GM12878 (cell line): ENCODE measurements around the gene PLSCR3. TPM values are rescaled to one million over a fixed set of nuclear protein-coding genes. Genes with fewer than 3 reads are reported as not detected.

Experiments used
- ATAC-seq: fragments of 200-7000 bp; cut with Tn5 transposase; 3 replicates; pipeline ENCODE4 v1.9.1; 2020; ENCODE audit warnings: mild to moderate bottlenecking, moderate library complexity
- BruUV-seq: library from RNA; stranded (reverse); fragments of 400-500 nt; replicated peaks from 2 replicates; lab custom pipeline; 2021; lab: Mats Ljungman, UMichigan
- CTCF ChIA-PET: fragments of 300-600 bp; sonication (Branson Sonifier 250); formaldehyde crosslinking; extraction: SDS; loops from one replicate; lab custom pipeline; 2021; ENCODE audit warnings: inconsistent platforms; lab: Yijun Ruan, JAX
- POLR2A ChIA-PET: fragments of 350-600 bp; formaldehyde crosslinking; extraction: SDS; loops from one replicate; lab custom pipeline; 2021; ENCODE audit warnings: inconsistent platforms; lab: Charles Lee
- RAD21 ChIA-PET: fragments of 300-600 bp; sonication (Branson Sonifier 250); formaldehyde crosslinking; loops from one replicate; lab custom pipeline; 2023; ENCODE audit warnings: antibody characterized with exemption; ENCODE audit not compliant: unreplicated experiment; lab: Charles Lee
- SMC1A ChIA-PET: fragments of 300-600 bp; sonication (Branson Sonifier 250); formaldehyde crosslinking; loops from one replicate; lab custom pipeline; 2023; ENCODE audit not compliant: unreplicated experiment, uncharacterized antibody; lab: Charles Lee
- DNase-seq: peaks from one replicate; pipeline ENCODE4 v3.0.0-alpha.2; 2011; ENCODE audit warnings: low read depth, low spot score
- FAIRE-seq: peaks from 3 replicates; lab custom pipeline; 2011; peaks lifted over from hg19 to GRCh38; lab: Jason Lieb, UNC
- H2AFZ ChIP-seq: 2 replicates; pipeline ENCODE4 v1.6.0; 2011; ENCODE audit warnings: low read depth, low read length, control low read depth; ENCODE audit not compliant: control insufficient read depth
- H3K27ac ChIP-seq: 2 replicates; pipeline ENCODE4 v1.5.1; 2011; ENCODE audit warnings: control low read depth; ENCODE audit not compliant: control insufficient read depth, insufficient read depth
- H3K27me3 ChIP-seq, 2 experiments: replicated peaks in 1 of 2; 2 replicates each; pipeline versions ENCODE4 v1.6.0 to v1.6.1; 2011; ENCODE audit warnings: low read length in 1 of 2; ENCODE audit not compliant: control insufficient read depth in 2 of 2, insufficient read depth in 2 of 2
- H3K36me3 ChIP-seq, 2 experiments: 2 replicates each; pipeline ENCODE4 v1.5.1; 2011; ENCODE audit warnings: low read length in 1 of 2; ENCODE audit not compliant: control insufficient read depth in 2 of 2, insufficient read depth in 2 of 2
- H3K4me1 ChIP-seq: 2 replicates; pipeline ENCODE4 v1.6.1; 2011; ENCODE audit warnings: mild to moderate bottlenecking, low read length, moderate library complexity, mixed read lengths; ENCODE audit not compliant: control insufficient read depth, insufficient read depth
- H3K4me2 ChIP-seq: 2 replicates; pipeline ENCODE4 v1.6.0; 2011; ENCODE audit warnings: control low read depth; ENCODE audit not compliant: control insufficient read depth, insufficient read depth
- H3K4me3 ChIP-seq: fragments of 200-600 bp; sonication (generic); 2 replicates; pipeline ENCODE4 v1.5.1; 2016
- H3K79me2 ChIP-seq: 2 replicates; pipeline ENCODE4 v1.6.0; 2011; ENCODE audit warnings: low read length; ENCODE audit not compliant: control insufficient read depth, insufficient read depth
- H3K9ac ChIP-seq: 2 replicates; pipeline ENCODE4 v1.8.0; 2011; ENCODE audit warnings: low read length, control low read depth, mixed read lengths; ENCODE audit not compliant: control insufficient read depth, insufficient read depth
- H3K9me3 ChIP-seq: replicated peaks from 3 replicates; pipeline ENCODE4 v1.5.1; 2011; ENCODE audit warnings: mild to moderate bottlenecking, low read length; ENCODE audit not compliant: control insufficient read depth, insufficient read depth
- H4K20me1 ChIP-seq: 2 replicates; pipeline ENCODE4 v1.6.0; 2011; ENCODE audit not compliant: control insufficient read depth, insufficient read depth
- FOXM1 ChIP-seq: IDR thresholded peaks from 2 replicates; pipeline ENCODE4 v1.6.1; 2012; ENCODE audit warnings: low read depth, mild to moderate bottlenecking, inconsistent platforms, low read length, moderate library complexity
- HDAC2 ChIP-seq: fragments of 200-600 bp; sonication (generic); IDR thresholded peaks from 2 replicates; pipeline ENCODE4 v1.6.1; 2017
- MEF2B ChIP-seq: fragments of 450-650 bp; IDR thresholded peaks from 2 replicates; pipeline ENCODE4 v1.6.1; 2018; ENCODE audit warnings: mild to moderate bottlenecking, moderate library complexity; ENCODE audit not compliant: partially characterized antibody, poor library complexity, severe bottlenecking
- NR2F1 ChIP-seq: fragments of 450-650 bp; conservative IDR thresholded peaks from 2 replicates; pipeline ENCODE4 v1.6.1; 2017; ENCODE audit warnings: mild to moderate bottlenecking
- SUPT20H ChIP-seq: IDR thresholded peaks from 2 replicates; pipeline ENCODE4 v1.6.1; 2011; ENCODE audit warnings: low read depth, mild to moderate bottlenecking, low read length, moderate library complexity, borderline replicate concordance; ENCODE audit not compliant: control insufficient read depth
- WGBS: methylation state at CpG from one replicate; pipeline ENCODE4 v1.1.6; 2016; ENCODE audit warnings: low lambda C conversion rate; ENCODE audit not compliant: insufficient replicate concordance, insufficient coverage; ENCODE audit errors: missing lambda C conversion rate; 5-methylcytosine and 5-hydroxymethylcytosine counted together
- in situ Hi-C: fragments of 300-500 bp; cut with MboI; formaldehyde crosslinking; loops from 9 replicates; pipeline ENCODE4 v1.14.3; 2018; ENCODE audit warnings: mixed read lengths
- intact Hi-C: fragments of 100-400 bp; cut with micrococcal nuclease; formaldehyde crosslinking; loops from one replicate; pipeline ENCODE4 v1.14.2; 2022; ENCODE audit not compliant: unreplicated experiment
- polyA plus RNA-seq, 11 experiments: library from polyadenylated mRNA; depleted of rRNA in 4 of 11; unstranded in 6 of 11; stranded (reverse) in 5 of 11; fragments of >200 nt; fragmentation: Nextera tagmentation in 4 of 11; fragmentation: Illumina TruSeq in 1 of 11; extraction: Ambion mirVana in 4 of 11; extraction: Trizol in 1 of 11; gene quantifications; 1 replicate in 1 of 11; 2 replicates in 10 of 11; pipeline versions ENCODE4 v1.2.1 to v1.2.3, GENCODE V29; 2011 to 2016; ENCODE audit warnings: inconsistent platforms in 2 of 11, missing spikeins in 2 of 11, low read depth in 1 of 11
- total RNA-seq, 4 experiments: library from RNA; depleted of rRNA in 3 of 4; stranded (reverse); fragments of >200 nt in 3 of 4; fragmentation: Illumina TruSeq in 1 of 4; extraction: Trizol in 1 of 4; gene quantifications; 2 replicates each; pipeline versions ENCODE4 v1.2.1 to v1.2.3, GENCODE V29; 2013 to 2021
- TF ChIP-seq, protein P1 (sequence below): IDR thresholded peaks from 2 replicates; pipeline ENCODE4 v1.6.1; 2012; ENCODE audit warnings: mild to moderate bottlenecking, low read depth, low read length
- TF ChIP-seq, protein P2 (sequence below): fragments of 450-650 bp; IDR thresholded peaks from 2 replicates; pipeline ENCODE4 v1.6.1; 2016; ENCODE audit warnings: mild to moderate bottlenecking
- TF ChIP-seq, protein P3 (sequence below): IDR thresholded peaks from 2 replicates; pipeline ENCODE4 v1.6.1; 2012; ENCODE audit warnings: low read depth, low read length, improper control_type of control experiment

Gene PLSCR3
- total and polyA plus RNA-seq, 10 of the 15 experiments (the other 5 are each of a cell fraction or from before 2014, with no cell fraction given) = 9.9 to 51.4 (median 43.4) TPM

DNA sequence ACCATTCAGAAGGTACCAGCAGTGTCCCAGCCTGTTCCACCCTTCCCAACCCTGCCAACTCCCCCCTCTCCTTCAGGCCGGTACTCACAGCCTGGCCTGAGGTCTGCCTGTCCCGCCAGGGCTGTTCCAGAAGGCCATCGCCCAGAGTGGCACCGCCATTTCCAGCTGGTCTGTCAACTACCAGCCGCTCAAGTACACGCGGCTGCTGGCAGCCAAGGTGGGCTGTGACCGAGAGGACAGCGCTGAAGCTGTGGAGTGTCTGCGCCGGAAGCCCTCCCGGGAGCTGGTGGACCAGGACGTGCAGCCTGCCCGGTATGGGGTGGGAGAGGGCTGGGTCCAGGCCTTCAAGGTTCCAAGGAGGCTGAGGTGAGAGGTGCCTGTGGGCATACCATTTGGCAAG is 20.5 kb upstream of the PLSCR3 start:
- Histone ChIP-seq H3K9me3 (no peaks in the 10 kb centered on the region), H3K4me2 (no peak overlapping the region), H3K4me1 (no peaks in the 10 kb centered on the region), H2AFZ (no peak overlapping the region), H3K4me3 (no peak overlapping the region), H3K36me3 (no peaks in the 10 kb centered on the region), H3K9ac (no peak overlapping the region), H4K20me1 (no peaks in the 10 kb centered on the region), H3K27me3 (no peaks in the 10 kb centered on the region; a peak in 2 of 4 replicates), H3K79me2 (no peaks in the 10 kb centered on the region), H3K27ac (no peak overlapping the region)
- POLR2A ChIA-PET = no interaction called here
- RAD21 ChIA-PET = no interaction called here
- TF ChIP-seq, protein P1, sequence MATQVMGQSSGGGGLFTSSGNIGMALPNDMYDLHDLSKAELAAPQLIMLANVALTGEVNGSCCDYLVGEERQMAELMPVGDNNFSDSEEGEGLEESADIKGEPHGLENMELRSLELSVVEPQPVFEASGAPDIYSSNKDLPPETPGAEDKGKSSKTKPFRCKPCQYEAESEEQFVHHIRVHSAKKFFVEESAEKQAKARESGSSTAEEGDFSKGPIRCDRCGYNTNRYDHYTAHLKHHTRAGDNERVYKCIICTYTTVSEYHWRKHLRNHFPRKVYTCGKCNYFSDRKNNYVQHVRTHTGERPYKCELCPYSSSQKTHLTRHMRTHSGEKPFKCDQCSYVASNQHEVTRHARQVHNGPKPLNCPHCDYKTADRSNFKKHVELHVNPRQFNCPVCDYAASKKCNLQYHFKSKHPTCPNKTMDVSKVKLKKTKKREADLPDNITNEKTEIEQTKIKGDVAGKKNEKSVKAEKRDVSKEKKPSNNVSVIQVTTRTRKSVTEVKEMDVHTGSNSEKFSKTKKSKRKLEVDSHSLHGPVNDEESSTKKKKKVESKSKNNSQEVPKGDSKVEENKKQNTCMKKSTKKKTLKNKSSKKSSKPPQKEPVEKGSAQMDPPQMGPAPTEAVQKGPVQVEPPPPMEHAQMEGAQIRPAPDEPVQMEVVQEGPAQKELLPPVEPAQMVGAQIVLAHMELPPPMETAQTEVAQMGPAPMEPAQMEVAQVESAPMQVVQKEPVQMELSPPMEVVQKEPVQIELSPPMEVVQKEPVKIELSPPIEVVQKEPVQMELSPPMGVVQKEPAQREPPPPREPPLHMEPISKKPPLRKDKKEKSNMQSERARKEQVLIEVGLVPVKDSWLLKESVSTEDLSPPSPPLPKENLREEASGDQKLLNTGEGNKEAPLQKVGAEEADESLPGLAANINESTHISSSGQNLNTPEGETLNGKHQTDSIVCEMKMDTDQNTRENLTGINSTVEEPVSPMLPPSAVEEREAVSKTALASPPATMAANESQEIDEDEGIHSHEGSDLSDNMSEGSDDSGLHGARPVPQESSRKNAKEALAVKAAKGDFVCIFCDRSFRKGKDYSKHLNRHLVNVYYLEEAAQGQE = no peak
- TF ChIP-seq SUPT20H (no peak), NR2F1 (no peak), FOXM1 (no peak), HDAC2 (no peak), MEF2B (no peak)
- TF ChIP-seq, protein P2, sequence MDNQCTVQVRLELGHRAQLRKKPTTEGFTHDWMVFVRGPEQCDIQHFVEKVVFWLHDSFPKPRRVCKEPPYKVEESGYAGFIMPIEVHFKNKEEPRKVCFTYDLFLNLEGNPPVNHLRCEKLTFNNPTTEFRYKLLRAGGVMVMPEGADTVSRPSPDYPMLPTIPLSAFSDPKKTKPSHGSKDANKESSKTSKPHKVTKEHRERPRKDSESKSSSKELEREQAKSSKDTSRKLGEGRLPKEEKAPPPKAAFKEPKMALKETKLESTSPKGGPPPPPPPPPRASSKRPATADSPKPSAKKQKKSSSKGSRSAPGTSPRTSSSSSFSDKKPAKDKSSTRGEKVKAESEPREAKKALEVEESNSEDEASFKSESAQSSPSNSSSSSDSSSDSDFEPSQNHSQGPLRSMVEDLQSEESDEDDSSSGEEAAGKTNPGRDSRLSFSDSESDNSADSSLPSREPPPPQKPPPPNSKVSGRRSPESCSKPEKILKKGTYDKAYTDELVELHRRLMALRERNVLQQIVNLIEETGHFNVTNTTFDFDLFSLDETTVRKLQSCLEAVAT = no peak
- TF ChIP-seq, protein P3, sequence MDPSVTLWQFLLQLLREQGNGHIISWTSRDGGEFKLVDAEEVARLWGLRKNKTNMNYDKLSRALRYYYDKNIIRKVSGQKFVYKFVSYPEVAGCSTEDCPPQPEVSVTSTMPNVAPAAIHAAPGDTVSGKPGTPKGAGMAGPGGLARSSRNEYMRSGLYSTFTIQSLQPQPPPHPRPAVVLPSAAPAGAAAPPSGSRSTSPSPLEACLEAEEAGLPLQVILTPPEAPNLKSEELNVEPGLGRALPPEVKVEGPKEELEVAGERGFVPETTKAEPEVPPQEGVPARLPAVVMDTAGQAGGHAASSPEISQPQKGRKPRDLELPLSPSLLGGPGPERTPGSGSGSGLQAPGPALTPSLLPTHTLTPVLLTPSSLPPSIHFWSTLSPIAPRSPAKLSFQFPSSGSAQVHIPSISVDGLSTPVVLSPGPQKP = no peak
- intact Hi-C loops = no loop called here
- ATAC-seq (no peak), DNase-seq (no peak), FAIRE-seq (no peak)
- CTCF ChIA-PET = no interaction called here
- in situ Hi-C loops = no loop called here
- 72% methylated on average over 14 of the region's 14 CpGs for WGBS
- no TSS peak for BruUV-seq
- SMC1A ChIA-PET = no interaction called here
